Omental fat pad (tissue), 4 donors: ENCODE results near the gene ADGRB3. TPM values are rescaled to one million over a fixed set of nuclear protein-coding genes. Genes with fewer than 3 reads are reported as not detected.

Source experiments
- ATAC-seq: fragments of 150-250 bp; one replicate; pipeline ENCODE4 v1.9.1; 2016; ENCODE audit warnings: mild to moderate bottlenecking, moderate library complexity; ENCODE audit not compliant: low FRiP score
- DNase-seq: peaks from one replicate; pipeline ENCODE4 v3.0.0-alpha.2; 2019; ENCODE audit warnings: low spot score
- CTCF ChIP-seq, 3 donors: fragments of 450-650 bp; IDR thresholded peaks; one replicate each; pipeline ENCODE4 v1.5.1; 2016 to 2017; ENCODE audit warnings: antibody characterized with exemption in 3 of 3, mild to moderate bottlenecking in 3 of 3, moderate library complexity in 2 of 3
- total RNA-seq, 4 donors: library from RNA; depleted of rRNA; stranded (reverse); fragments of >200 nt; gene quantifications; one replicate each; pipeline ENCODE4 v1.1.0, GENCODE V29; 2016

Gene ADGRB3
- total RNA-seq, 4 donors from 2014 or later: 0.84 to 4.4 (median 1.9) TPM

GRCh38 chr6:68642977-68643376, 7.9 kb downstream of the ADGRB3 start:
- no peak for TF ChIP-seq CTCF (IDR thresholded peaks at IDR 0.05)
- DNase-seq (no peak), ATAC-seq (no peak)

- TF ChIP-seq CTCF (IDR thresholded peaks at IDR 0.05): no peak
- DNase-seq: no peak
- no peak for ATAC-seq
Measured at GRCh38 chr6:68649669-68650068, 14.6 kb downstream of the ADGRB3 start.

GRCh38 chr6:68650142-68650541, 15.1 kb downstream of the ADGRB3 start:
- ATAC-seq (no peak), DNase-seq (no peak)
- TF ChIP-seq CTCF (IDR thresholded peaks at IDR 0.05): no peak

GRCh38 chr6:68651011-68651985, 16.2 kb downstream of the ADGRB3 start:
- no peak for ATAC-seq

GRCh38 chr6:68652117-68652536, 17.0 kb downstream of the ADGRB3 start:
- DNase-seq (no peak), ATAC-seq (no peak)
- TF ChIP-seq CTCF (IDR thresholded peaks at IDR 0.05): no peak

More at GRCh38 chr6:68651011-68651985, 16.2 kb downstream of the ADGRB3 start:
- DNase-seq: no peak
- TF ChIP-seq CTCF (IDR thresholded peaks at IDR 0.05): no peak

- no peak for TF ChIP-seq CTCF (IDR thresholded peaks at IDR 0.05)
- no peak for ATAC-seq
- no peak for DNase-seq
Measured at GRCh38 chr6:68653074-68653705, 18.1 kb downstream of the ADGRB3 start.
